B cell (primary cell): ENCODE data around the gene CCNF.

Experiments used
- EZH2 ChIP-seq: IDR thresholded peaks from 2 replicates; pipeline ENCODE4 v1.6.1; 2012; ENCODE audit warnings: borderline replicate concordance, low read depth, mild to moderate bottlenecking, moderate library complexity, low read length; ENCODE audit not compliant: insufficient read depth, poor library complexity, severe bottlenecking
- TF ChIP-seq, protein P1 (sequence below): fragments of 200-600 bp; IDR thresholded peaks from one replicate; pipeline ENCODE4 v1.8.0; 2022; ENCODE audit warnings: antibody characterized with exemption, mild to moderate bottlenecking

DNA sequence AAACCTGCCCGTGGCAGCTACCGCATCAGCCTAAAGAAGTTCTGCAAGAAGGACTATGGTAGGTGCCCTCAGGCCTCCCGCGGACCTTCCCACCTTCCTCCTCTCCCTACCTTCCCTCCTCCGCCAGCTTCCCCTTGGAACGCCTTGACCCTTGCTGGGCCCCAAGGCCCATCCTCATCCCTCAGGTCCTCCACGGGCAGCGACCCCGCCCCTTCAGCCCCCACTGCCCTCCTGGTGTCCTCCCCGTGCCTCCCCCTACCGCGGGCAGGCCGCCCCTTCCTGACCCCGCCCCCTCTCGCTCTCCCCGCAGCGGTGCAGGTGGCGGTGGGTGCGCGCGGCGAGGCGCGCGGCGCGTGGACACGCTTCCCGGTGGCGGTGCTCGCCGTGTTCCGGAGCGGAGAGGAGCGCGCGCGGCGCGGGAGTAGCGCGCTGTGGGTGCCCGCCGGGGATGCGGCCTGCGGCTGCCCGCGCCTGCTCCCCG, 44.2 kb downstream of the CCNF start:
- TF ChIP-seq, protein P1, sequence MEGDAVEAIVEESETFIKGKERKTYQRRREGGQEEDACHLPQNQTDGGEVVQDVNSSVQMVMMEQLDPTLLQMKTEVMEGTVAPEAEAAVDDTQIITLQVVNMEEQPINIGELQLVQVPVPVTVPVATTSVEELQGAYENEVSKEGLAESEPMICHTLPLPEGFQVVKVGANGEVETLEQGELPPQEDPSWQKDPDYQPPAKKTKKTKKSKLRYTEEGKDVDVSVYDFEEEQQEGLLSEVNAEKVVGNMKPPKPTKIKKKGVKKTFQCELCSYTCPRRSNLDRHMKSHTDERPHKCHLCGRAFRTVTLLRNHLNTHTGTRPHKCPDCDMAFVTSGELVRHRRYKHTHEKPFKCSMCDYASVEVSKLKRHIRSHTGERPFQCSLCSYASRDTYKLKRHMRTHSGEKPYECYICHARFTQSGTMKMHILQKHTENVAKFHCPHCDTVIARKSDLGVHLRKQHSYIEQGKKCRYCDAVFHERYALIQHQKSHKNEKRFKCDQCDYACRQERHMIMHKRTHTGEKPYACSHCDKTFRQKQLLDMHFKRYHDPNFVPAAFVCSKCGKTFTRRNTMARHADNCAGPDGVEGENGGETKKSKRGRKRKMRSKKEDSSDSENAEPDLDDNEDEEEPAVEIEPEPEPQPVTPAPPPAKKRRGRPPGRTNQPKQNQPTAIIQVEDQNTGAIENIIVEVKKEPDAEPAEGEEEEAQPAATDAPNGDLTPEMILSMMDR = no peak
- no peak for TF ChIP-seq EZH2
